Activated T-helper 17 cell treated with anti-CD3 and anti-CD28 coated beads, Interleukin-2, amount 50 U/mL, for 72 hours (primary cell): ENCODE data around the gene LRRC73. TPM values are rescaled to one million over a fixed set of nuclear protein-coding genes. Genes with fewer than 3 reads are reported as not detected.
A peak's percentile ranks its signal among the peaks of the same experiment; 100 is the strongest.

Experiments used
- ATAC-seq: fragments of 150-1000 bp; cut with Tn5 transposase; replicated peaks from 2 replicates; pipeline ENCODE4 v1.10.0; 2021; ENCODE audit warnings: mild to moderate bottlenecking, moderate library complexity
- H3K27ac Mint-ChIP-seq: one replicate; pipeline ENCODE4 v1.8.0; 2022; ENCODE audit warnings: mixed read lengths
- H3K27me3 Mint-ChIP-seq: one replicate; pipeline ENCODE4 v1.8.0; 2022; ENCODE audit warnings: mixed read lengths
- H3K36me3 Mint-ChIP-seq: one replicate; pipeline ENCODE4 v1.8.0; 2022; ENCODE audit warnings: low read depth, mild to moderate bottlenecking, mixed read lengths
- H3K4me1 Mint-ChIP-seq: one replicate; pipeline ENCODE4 v1.8.0; 2022; ENCODE audit warnings: mixed read lengths
- H3K4me3 Mint-ChIP-seq: one replicate; pipeline ENCODE4 v1.8.0; 2022; ENCODE audit warnings: mild to moderate bottlenecking, mixed read lengths
- H3K9me3 Mint-ChIP-seq: one replicate; pipeline ENCODE4 v1.8.0; 2022; ENCODE audit warnings: mixed read lengths
- total RNA-seq, 2 donors: library from RNA; stranded (reverse); gene quantifications; one replicate each; pipeline ENCODE4 v1.2.3, GENCODE V29; 2022

The LRRC73 gene
- total RNA-seq, 2 donors from 2014 or later: 0.26 to 0.35 TPM

GRCh38 chr6:43492673-43493072 is 17.5 kb downstream of the LRRC73 start:
- ATAC-seq: no peak
- H3K27me3 Mint-ChIP-seq: no peaks in the 10 kb centered on the region
- peaks cover 20% of the 10 kb centered on the region for H3K4me1 Mint-ChIP-seq
- no peaks in the 10 kb centered on the region for H3K9me3 Mint-ChIP-seq
- H3K4me3 Mint-ChIP-seq: no peak overlapping the region
- H3K36me3 Mint-ChIP-seq: peaks cover 13% of the 10 kb centered on the region
- H3K27ac Mint-ChIP-seq: peak overlapping the region; percentile 56

DNA sequence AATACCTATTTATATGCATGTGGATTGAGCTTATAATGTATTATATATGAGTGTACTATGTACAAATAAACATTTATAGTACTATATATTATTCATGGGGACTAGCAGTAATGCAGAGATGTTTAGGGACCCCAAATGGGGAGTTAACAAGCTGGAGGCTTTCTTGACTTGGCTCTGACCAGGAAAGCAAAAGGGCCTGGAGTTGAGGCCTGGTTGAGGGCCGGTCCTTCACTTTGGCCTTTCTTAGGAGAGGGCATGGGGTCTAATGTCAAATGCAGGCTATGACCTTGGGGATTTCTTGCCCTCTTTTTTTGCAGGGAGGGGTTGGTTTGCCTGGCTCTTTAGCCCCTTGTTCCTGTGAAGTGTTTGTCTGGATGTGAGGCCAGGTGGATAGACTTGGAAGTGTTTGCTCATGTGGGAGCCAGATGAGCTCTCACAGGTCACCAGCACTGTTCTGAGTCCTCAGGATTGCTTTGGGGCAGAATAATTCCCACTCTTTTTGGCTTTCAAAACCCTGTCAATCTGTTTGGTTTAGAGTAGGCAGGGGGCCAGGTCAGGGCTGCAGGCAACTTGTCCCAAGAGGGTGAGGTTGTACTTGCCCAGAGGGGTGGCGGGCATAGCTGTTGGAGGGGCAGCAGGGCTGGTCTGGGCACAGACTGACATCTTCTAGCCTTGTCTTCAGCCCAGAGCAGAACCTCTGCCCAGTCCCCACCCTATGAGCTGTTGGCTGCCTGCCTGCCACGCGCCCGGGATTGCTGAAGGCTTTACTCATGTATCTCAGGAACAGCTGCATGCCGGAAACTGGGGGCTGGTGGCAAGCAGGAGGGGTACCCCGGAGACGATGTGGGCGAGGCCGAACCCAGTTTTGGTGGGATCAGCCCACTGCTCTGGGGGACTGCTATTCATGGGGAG is 18.1 kb downstream of the LRRC73 start:
- no peak for ATAC-seq
- no peaks in the 10 kb centered on the region for H3K27me3 Mint-ChIP-seq
- H3K36me3 Mint-ChIP-seq: peaks cover 13% of the 10 kb centered on the region
- peak overlapping the region; percentile 56 for H3K27ac Mint-ChIP-seq
- no peak overlapping the region for H3K4me3 Mint-ChIP-seq
- no peaks in the 10 kb centered on the region for H3K9me3 Mint-ChIP-seq
- H3K4me1 Mint-ChIP-seq: peaks cover 20% of the 10 kb centered on the region

GRCh38 chr6:43490523-43490939 is 19.6 kb downstream of the LRRC73 start:
- no peak overlapping the region for H3K27ac Mint-ChIP-seq
- H3K4me1 Mint-ChIP-seq: peaks cover 23% of the 10 kb centered on the region
- H3K36me3 Mint-ChIP-seq: peaks cover 20% of the 10 kb centered on the region
- no peak overlapping the region for H3K4me3 Mint-ChIP-seq
- ATAC-seq: no peak
- H3K9me3 Mint-ChIP-seq: no peaks in the 10 kb centered on the region
- H3K27me3 Mint-ChIP-seq: no peaks in the 10 kb centered on the region

GRCh38 chr6:43489277-43490072 is 20.7 kb downstream of the LRRC73 start:
- Mint-ChIP-seq H3K27ac (peak overlapping the region; percentile 62), H3K4me3 (no peak overlapping the region), H3K27me3 (no peaks in the 10 kb centered on the region), H3K4me1 (peaks cover 18% of the 10 kb centered on the region), H3K9me3 (no peaks in the 10 kb centered on the region), H3K36me3 (peaks cover 20% of the 10 kb centered on the region)
- ATAC-seq: no peak

GRCh38 chr6:43488667-43489276 is 21.4 kb downstream of the LRRC73 start:
- Mint-ChIP-seq H3K36me3 (peaks cover 20% of the 10 kb centered on the region), H3K9me3 (no peaks in the 10 kb centered on the region), H3K4me1 (peaks cover 13% of the 10 kb centered on the region), H3K27ac (peak overlapping the region; percentile 62), H3K4me3 (no peak overlapping the region), H3K27me3 (no peaks in the 10 kb centered on the region)
- no peak for ATAC-seq

GRCh38 chr6:43481591-43482236 is 28.4 kb downstream of the LRRC73 start:
- Mint-ChIP-seq H3K4me3 (no peak overlapping the region), H3K36me3 (peaks cover 34% of the 10 kb centered on the region), H3K27ac (peak overlapping the region; percentile 62), H3K9me3 (no peaks in the 10 kb centered on the region), H3K4me1 (peaks cover 38% of the 10 kb centered on the region), H3K27me3 (no peaks in the 10 kb centered on the region)
- no peak for ATAC-seq

- H3K27me3 Mint-ChIP-seq: no peaks in the 10 kb centered on the region
- no peak overlapping the region for H3K4me3 Mint-ChIP-seq
- H3K4me1 Mint-ChIP-seq: peaks cover 38% of the 10 kb centered on the region
- H3K9me3 Mint-ChIP-seq: no peaks in the 10 kb centered on the region
- H3K27ac Mint-ChIP-seq: no peak overlapping the region
- no peak for ATAC-seq
- peaks cover 29% of the 10 kb centered on the region for H3K36me3 Mint-ChIP-seq
Measured at GRCh38 chr6:43481075-43481474, 29.1 kb downstream of the LRRC73 start.

DNA sequence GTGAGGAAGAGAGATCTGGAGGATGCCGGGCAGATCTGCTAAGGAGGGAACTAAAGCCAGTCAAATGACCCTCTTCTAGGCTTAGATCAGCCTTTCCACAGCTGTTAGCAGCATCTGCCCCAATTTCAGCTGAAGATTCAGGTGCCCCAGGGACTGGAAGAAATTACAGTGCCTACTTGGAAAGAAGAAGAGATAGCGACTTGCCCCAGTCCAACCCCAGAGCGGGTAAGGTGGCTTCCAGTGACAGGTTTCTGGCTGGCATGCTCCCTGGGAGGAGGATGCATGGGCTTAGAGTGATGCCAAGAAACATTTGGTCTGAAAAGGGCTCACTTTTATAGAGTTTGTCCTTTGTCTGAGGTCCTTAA is 32.2 kb downstream of the LRRC73 start:
- ATAC-seq: no peak
- peaks cover 33% of the 10 kb centered on the region for H3K4me1 Mint-ChIP-seq
- peaks cover 29% of the 10 kb centered on the region for H3K36me3 Mint-ChIP-seq
- peak overlapping the region; percentile 95 for H3K27ac Mint-ChIP-seq
- no peaks in the 10 kb centered on the region for H3K27me3 Mint-ChIP-seq
- no peaks in the 10 kb centered on the region for H3K9me3 Mint-ChIP-seq
- H3K4me3 Mint-ChIP-seq: peak overlapping the region; percentile 89

- peaks cover 29% of the 10 kb centered on the region for H3K36me3 Mint-ChIP-seq
- peak within 1 kb of the TSS; percentile 95 for H3K27ac Mint-ChIP-seq
- peak within 1 kb of the TSS; percentile 89 for H3K4me3 Mint-ChIP-seq
- ATAC-seq: peak; percentile 100
- H3K4me1 Mint-ChIP-seq: peaks cover 31% of the 10 kb centered on the region
- no peaks in the 10 kb centered on the region for H3K27me3 Mint-ChIP-seq
- no peaks in the 10 kb centered on the region for H3K9me3 Mint-ChIP-seq
Measured at GRCh38 chr6:43477235-43478007, 32.7 kb downstream of the LRRC73 start, which contains the start of gene TJAP1. Gene TJAP1 (plus strand): TSS chr6:43477570. CDS start chr6:43499002, 21,432 bp downstream.

DNA sequence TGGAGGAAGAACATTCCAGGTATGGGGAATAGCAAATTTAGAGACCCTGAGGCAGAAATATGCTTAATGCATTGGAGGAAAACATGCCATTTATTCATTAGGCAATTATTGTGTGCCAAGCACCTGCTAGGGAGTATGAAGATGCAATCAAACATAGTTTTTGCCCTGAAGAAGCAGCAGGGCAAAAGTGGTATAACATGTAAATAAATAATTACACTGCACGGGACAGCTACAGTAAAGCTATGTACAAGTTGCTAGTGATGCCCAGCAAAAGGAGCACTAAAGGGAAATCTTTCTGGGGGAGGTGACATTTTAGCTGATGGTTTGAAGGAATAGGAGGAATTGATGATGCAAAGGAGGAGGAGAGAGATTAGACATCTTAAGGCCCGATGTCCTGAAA is 33.4 kb downstream of the LRRC73 start:
- Mint-ChIP-seq H3K27ac (peak overlapping the region; percentile 95), H3K4me1 (peaks cover 24% of the 10 kb centered on the region), H3K9me3 (no peaks in the 10 kb centered on the region), H3K27me3 (no peaks in the 10 kb centered on the region), H3K36me3 (peaks cover 24% of the 10 kb centered on the region), H3K4me3 (peak overlapping the region; percentile 89)
- ATAC-seq: no peak

GRCh38 chr6:43475516-43475915 is 34.6 kb downstream of the LRRC73 start:
- no peak for ATAC-seq
- Mint-ChIP-seq H3K27me3 (no peaks in the 10 kb centered on the region), H3K9me3 (no peaks in the 10 kb centered on the region), H3K27ac (no peak overlapping the region), H3K4me3 (no peak overlapping the region), H3K36me3 (peaks cover 15% of the 10 kb centered on the region), H3K4me1 (peaks cover 22% of the 10 kb centered on the region)

GRCh38 chr6:43472515-43472914 is 37.6 kb downstream of the LRRC73 start:
- H3K27ac Mint-ChIP-seq: no peak overlapping the region
- peaks cover 3% of the 10 kb centered on the region for H3K36me3 Mint-ChIP-seq
- peaks cover 3% of the 10 kb centered on the region for H3K27me3 Mint-ChIP-seq
- H3K9me3 Mint-ChIP-seq: no peaks in the 10 kb centered on the region
- H3K4me1 Mint-ChIP-seq: peaks cover 8% of the 10 kb centered on the region
- no peak overlapping the region for H3K4me3 Mint-ChIP-seq
- ATAC-seq: no peak

GRCh38 chr6:43471399-43471798 is 38.7 kb downstream of the LRRC73 start:
- no peaks in the 10 kb centered on the region for H3K36me3 Mint-ChIP-seq
- no peak overlapping the region for H3K27ac Mint-ChIP-seq
- no peaks in the 10 kb centered on the region for H3K4me1 Mint-ChIP-seq
- ATAC-seq: no peak
- H3K4me3 Mint-ChIP-seq: no peak overlapping the region
- H3K27me3 Mint-ChIP-seq: peaks cover 7% of the 10 kb centered on the region
- H3K9me3 Mint-ChIP-seq: no peaks in the 10 kb centered on the region
